H4 (cell line): Measurements from ENCODE around the gene SIAE. TPM values are rescaled to one million over a fixed set of nuclear protein-coding genes. Genes with fewer than 3 reads are reported as not detected.

ENCODE experiments used
- total RNA-seq: library from RNA; depleted of rRNA; stranded (reverse); fragments of >200 nt; shearing (Covaris generic); gene quantifications from 2 replicates; pipeline ENCODE4 v1.2.3, GENCODE V29; 2014; rRNA removed

SIAE gene
- total RNA-seq, 1 experiment from 2014 or later = 22.8 TPM

Other genes with a start within 250 kb of the SIAE start
- gene OR8B4, start 248.9 kb downstream of the SIAE start, total RNA-seq = not detected in 2 replicates
- not detected in 2 replicates for gene OR8B8, start 228.0 kb downstream of the SIAE start, total RNA-seq
- gene OR8B12, start 130.1 kb downstream of the SIAE start, total RNA-seq = not detected in 2 replicates
- not detected in 2 replicates for gene OR8A1, start 103.7 kb downstream of the SIAE start, total RNA-seq
- not detected in 2 replicates for gene PANX3, start 62.3 kb downstream of the SIAE start, total RNA-seq
- 22.8 and 24.8 TPM in 2 replicates for gene TBRG1, start 50.9 kb downstream of the SIAE start, total RNA-seq
- gene SPA17, start 165 bp upstream of the SIAE start, total RNA-seq = 18.6 and 22.4 TPM in 2 replicates
- gene NRGN, start 66.2 kb upstream of the SIAE start, total RNA-seq = 7.1 and 9.4 TPM in 2 replicates
- gene VSIG2, start 78.5 kb upstream of the SIAE start, total RNA-seq = not detected in 2 replicates
- gene ESAM, start 88.6 kb upstream of the SIAE start, total RNA-seq = 0.33 TPM in 1 of 2 replicates, not detected in the other
- 10.7 and 13.2 TPM in 2 replicates for gene MSANTD2, start 126.7 kb upstream of the SIAE start, total RNA-seq
- 8.9 and 9.4 TPM in 2 replicates for gene ROBO3, start 191.7 kb upstream of the SIAE start, total RNA-seq
- gene ROBO4, start 224.1 kb upstream of the SIAE start, total RNA-seq = 0.06 TPM in 1 of 2 replicates, not detected in the other
- gene HEPN1, start 245.5 kb upstream of the SIAE start, total RNA-seq = not detected in 2 replicates